HCT116 (cell line): Measurements from ENCODE around the gene BPIFB6. TPM values are rescaled to one million over a fixed set of nuclear protein-coding genes. Genes with fewer than 3 reads are reported as not detected.

Experiments used
- ATAC-seq: fragments of 200-7000 bp; cut with Tn5 transposase; 2 replicates; pipeline ENCODE4 v1.9.1; 2020; ENCODE audit warnings: mild to moderate bottlenecking, moderate library complexity
- BruUV-seq: library from RNA; stranded (reverse); fragments of 400-500 nt; replicated peaks from 2 replicates; lab custom pipeline; 2021; lab: Mats Ljungman, UMichigan
- CTCF ChIA-PET: fragments of 300-600 bp; sonication (Branson Sonifier 250); formaldehyde crosslinking; loops from one replicate; lab custom pipeline; 2021; ENCODE audit warnings: antibody characterized with exemption; lab: Charles Lee
- POLR2A ChIA-PET: fragments of 300-600, 350-600 bp; sonication (Branson Sonifier 250); formaldehyde crosslinking; loops from one replicate; lab custom pipeline; 2021; ENCODE audit warnings: antibody characterized with exemption; lab: Charles Lee
- RAD21 ChIA-PET, 2 experiments: fragments of 300-600 bp; sonication (Branson Sonifier 250); formaldehyde crosslinking; loops; one replicate each; lab custom pipeline; 2023; ENCODE audit warnings: low total read pairs in 2 of 2; ENCODE audit not compliant: uncharacterized antibody in 2 of 2, unreplicated experiment in 2 of 2, low non-redundant PET in 1 of 2; lab: Charles Lee
- DNase-seq: peaks from one replicate; pipeline ENCODE4 v3.0.0-alpha.2; 2010; ENCODE audit warnings: low read depth, low spot score
- H2AFZ ChIP-seq: fragments of 200-600 bp; shearing (Covaris generic), sonication (generic); 2 replicates; pipeline ENCODE4 v1.6.1; 2017; ENCODE audit warnings: low read depth, mixed run types, mixed read lengths, antibody characterized with exemption, low read length; ENCODE audit not compliant: poor library complexity, severe bottlenecking
- H3K27ac ChIP-seq: 2 replicates; pipeline ENCODE4 v1.5.1; 2012; ENCODE audit warnings: low read depth, low read length
- H3K27me3 ChIP-seq: fragments of 200-600 bp; sonication (generic); 2 replicates; pipeline ENCODE4 v1.6.1; 2016; ENCODE audit warnings: mixed run types, low read length, mixed read lengths; ENCODE audit not compliant: insufficient read depth
- H3K36me3 ChIP-seq, 2 experiments: fragments of 200-500 bp in 1 of 2; fragments of 200-600 bp in 1 of 2; sonication (Bioruptor generic) in 1 of 2; sonication (generic) in 1 of 2; 2 replicates each; pipeline versions ENCODE4 v1.5.1 to v1.6.1; 2014 to 2016; ENCODE audit warnings: low read length in 2 of 2, inconsistent platforms in 1 of 2, mixed read lengths in 1 of 2, mixed run types in 1 of 2; ENCODE audit not compliant: insufficient read depth in 2 of 2, control insufficient read depth in 1 of 2
- H3K4me1 ChIP-seq, 2 experiments: fragments of 200-600 bp in 1 of 2; sonication (generic) in 1 of 2; 2 replicates each; pipeline versions ENCODE4 v1.5.1 to v1.6.1; 2012 to 2017; ENCODE audit warnings: low read length in 2 of 2, inconsistent platforms in 1 of 2, mild to moderate bottlenecking in 1 of 2, mixed read lengths in 1 of 2, mixed run types in 1 of 2, moderate library complexity in 1 of 2; ENCODE audit not compliant: insufficient read depth in 2 of 2, control insufficient read depth in 1 of 2
- H3K4me2 ChIP-seq: fragments of 200-600 bp; sonication (generic); 2 replicates; pipeline ENCODE4 v1.6.1; 2017; ENCODE audit warnings: mixed run types, low read length, mixed read lengths
- H3K4me3 ChIP-seq, 2 experiments: fragments of 200-600 bp in 1 of 2; sonication (generic) in 1 of 2; replicated peaks in 1 of 2; 2 replicates each; pipeline ENCODE4 v1.5.1; 2011 to 2016; ENCODE audit warnings: low read length in 2 of 2, control low read depth in 1 of 2, low read depth in 1 of 2, mild to moderate bottlenecking in 1 of 2, mixed read lengths in 1 of 2, mixed run types in 1 of 2
- H3K79me2 ChIP-seq: fragments of 200-600 bp; sonication (generic); 2 replicates; pipeline ENCODE4 v1.6.1; 2017; ENCODE audit warnings: mild to moderate bottlenecking, mixed run types, low read length, moderate library complexity, mixed read lengths; ENCODE audit not compliant: insufficient read depth
- H3K9ac ChIP-seq: fragments of 200-600 bp; sonication (generic); 2 replicates; pipeline ENCODE4 v1.6.1; 2016; ENCODE audit warnings: low read length, mixed read lengths
- H3K9me2 ChIP-seq: fragments of 200-600 bp; sonication (generic), shearing (Covaris generic); 2 replicates; pipeline ENCODE4 v1.6.1; 2017; ENCODE audit warnings: mixed run types, mild to moderate bottlenecking, moderate library complexity; ENCODE audit not compliant: insufficient read depth
- H3K9me3 ChIP-seq, 2 experiments: fragments of 200-500 bp in 1 of 2; fragments of 200-600 bp in 1 of 2; sonication (Bioruptor generic) in 1 of 2; sonication (generic) in 1 of 2; 2 replicates each; pipeline ENCODE4 v1.6.1; 2014 to 2017; ENCODE audit warnings: low read length in 2 of 2, mixed read lengths in 2 of 2, inconsistent platforms in 1 of 2, low read depth in 1 of 2, mild to moderate bottlenecking in 1 of 2, mixed run types in 1 of 2, moderate library complexity in 1 of 2; ENCODE audit not compliant: control insufficient read depth in 1 of 2, insufficient read depth in 1 of 2
- H4K20me1 ChIP-seq: fragments of 200-600 bp; sonication (generic), shearing (Covaris generic); 2 replicates; pipeline ENCODE4 v1.6.1; 2017; ENCODE audit warnings: mixed run types, mild to moderate bottlenecking, moderate library complexity; ENCODE audit not compliant: insufficient read depth
- CBX3 ChIP-seq: IDR thresholded peaks from 2 replicates; pipeline ENCODE4 v1.6.1; 2012; ENCODE audit warnings: low read depth
- CTCF ChIP-seq, 3 experiments: fragments of 200-600 bp in 1 of 3; sonication (generic) in 1 of 3; IDR thresholded peaks in 2 of 3; conservative IDR thresholded peaks in 1 of 3; 2 replicates each; pipeline ENCODE4 v1.5.1; 2012 to 2017; ENCODE audit warnings: low read depth in 2 of 3, low read length in 2 of 3, antibody characterized with exemption in 1 of 3, borderline replicate concordance in 1 of 3, control low read depth in 1 of 3, mild to moderate bottlenecking in 1 of 3, mixed read lengths in 1 of 3, mixed run types in 1 of 3, moderate library complexity in 1 of 3; ENCODE audit not compliant: insufficient read depth in 1 of 3
- EGR1 ChIP-seq: IDR thresholded peaks from 2 replicates; pipeline ENCODE4 v1.6.1; 2012; ENCODE audit warnings: low read depth
- EZH2 ChIP-seq: fragments of 200-600 bp; sonication (generic); IDR thresholded peaks from 2 replicates; pipeline ENCODE4 v1.6.1; 2017; ENCODE audit warnings: antibody characterized with exemption, mixed run types
- FOSL1 ChIP-seq: IDR thresholded peaks from 2 replicates; pipeline ENCODE4 v1.6.1; 2012; ENCODE audit warnings: low read depth
- JUND ChIP-seq: IDR thresholded peaks from 2 replicates; pipeline ENCODE4 v1.6.1; 2012
- POLR2A ChIP-seq: IDR thresholded peaks from 2 replicates; pipeline ENCODE4 v1.7.0; 2011; ENCODE audit warnings: borderline replicate concordance; ENCODE audit not compliant: insufficient read depth, insufficient read length; ENCODE audit errors: extremely low read depth
- POLR2AphosphoS5 ChIP-seq: IDR thresholded peaks from 2 replicates; pipeline ENCODE4 v1.6.1; 2011; ENCODE audit warnings: mild to moderate bottlenecking, low read depth, low read length, moderate library complexity
- RAD21 ChIP-seq: IDR thresholded peaks from 2 replicates; pipeline ENCODE4 v1.6.1; 2012; ENCODE audit warnings: low read depth, mild to moderate bottlenecking
- REST ChIP-seq: IDR thresholded peaks from 2 replicates; pipeline ENCODE4 v1.6.1; 2012; ENCODE audit warnings: low read depth
- SIN3A ChIP-seq: IDR thresholded peaks from 2 replicates; pipeline ENCODE4 v1.6.1; 2012; ENCODE audit warnings: low read depth
- SRF ChIP-seq: IDR thresholded peaks from 2 replicates; pipeline ENCODE4 v1.6.1; 2012; ENCODE audit warnings: low read depth
- TCF7L2 ChIP-seq: IDR thresholded peaks from 2 replicates; pipeline ENCODE4 v1.7.0; 2011; ENCODE audit warnings: borderline replicate concordance, inconsistent platforms; ENCODE audit not compliant: insufficient read depth, insufficient read length; ENCODE audit errors: extremely low read depth
- YY1 ChIP-seq: IDR thresholded peaks from 2 replicates; pipeline ENCODE4 v1.6.1; 2011; ENCODE audit warnings: low read length, low read depth, moderate library complexity, mild to moderate bottlenecking; ENCODE audit not compliant: insufficient replicate concordance; ENCODE audit errors: extremely low read depth
- ZBTB33 ChIP-seq: IDR thresholded peaks from 2 replicates; pipeline ENCODE4 v1.6.1; 2011; ENCODE audit warnings: mild to moderate bottlenecking, low read length, moderate library complexity; ENCODE audit not compliant: insufficient replicate concordance; ENCODE audit errors: extremely low read depth
- intact Hi-C: fragments of 100-400 bp; cut with micrococcal nuclease; formaldehyde crosslinking; loops from 2 replicates; pipeline ENCODE4 v1.10.0; 2022
- total RNA-seq: library from RNA; stranded (reverse); gene quantifications from one replicate; pipeline ENCODE4 v1.2.1, GENCODE V29; 2021; ENCODE audit not compliant: unreplicated experiment

Gene BPIFB6
- total RNA-seq, 1 experiment from 2014 or later: not detected

GRCh38 chr20:33021879-33022278 is 9.6 kb upstream of the BPIFB6 start:
- no peaks in the 10 kb centered on the region for H3K36me3 ChIP-seq
- CTCF ChIA-PET: no interaction called here
- H3K79me2 ChIP-seq: no peaks in the 10 kb centered on the region
- peaks cover 20% of the 10 kb centered on the region; the same call in 1 of the 2 replicates for H3K27me3 ChIP-seq
- H3K4me2 ChIP-seq: no peak overlapping the region
- POLR2A ChIA-PET: no interaction called here
- H3K4me1 ChIP-seq: no peaks in the 10 kb centered on the region
- TF ChIP-seq RAD21 (no peak), EGR1 (no peak), JUND (no peak), SRF (no peak), FOSL1 (no peak), POLR2AphosphoS5 (no peak), YY1 (no peak), CBX3 (no peak), TCF7L2 (no peak), ZBTB33 (no peak), REST (no peak), EZH2 (no peak), CTCF (IDR thresholded peaks at IDR 0.05 in 2 of 3, conservative IDR thresholded peaks at IDR 0.05 in 1 of 3; ENCODE audit: borderline replicate concordance in 1 of 3, insufficient read depth in 1 of 3, low read depth in 2 of 3, low read length in 2 of 3) (no peak), POLR2A (no peak), SIN3A (no peak)
- TF ChIP-seq, all 23 proteins: peak for 0
- DNase-seq (no peak), ATAC-seq (no peak)
- no peak overlapping the region for H3K9ac ChIP-seq
- H4K20me1 ChIP-seq: no peaks in the 10 kb centered on the region
- H3K9me3 ChIP-seq: no peaks in the 10 kb centered on the region; a peak in 1 of 4 replicates
- RAD21 ChIA-PET: no interaction called here
- H3K9me2 ChIP-seq: no peaks in the 10 kb centered on the region
- no peak overlapping the region for H2AFZ ChIP-seq
- intact Hi-C loops: no loop called here
- H3K27ac ChIP-seq: no peak overlapping the region
- no peak overlapping the region for H3K4me3 ChIP-seq
- BruUV-seq: no TSS peak
